ENCODE measurements around the gene FAM117A.
A peak's percentile ranks its signal among the peaks of the same experiment; 100 is the strongest.

DNA sequence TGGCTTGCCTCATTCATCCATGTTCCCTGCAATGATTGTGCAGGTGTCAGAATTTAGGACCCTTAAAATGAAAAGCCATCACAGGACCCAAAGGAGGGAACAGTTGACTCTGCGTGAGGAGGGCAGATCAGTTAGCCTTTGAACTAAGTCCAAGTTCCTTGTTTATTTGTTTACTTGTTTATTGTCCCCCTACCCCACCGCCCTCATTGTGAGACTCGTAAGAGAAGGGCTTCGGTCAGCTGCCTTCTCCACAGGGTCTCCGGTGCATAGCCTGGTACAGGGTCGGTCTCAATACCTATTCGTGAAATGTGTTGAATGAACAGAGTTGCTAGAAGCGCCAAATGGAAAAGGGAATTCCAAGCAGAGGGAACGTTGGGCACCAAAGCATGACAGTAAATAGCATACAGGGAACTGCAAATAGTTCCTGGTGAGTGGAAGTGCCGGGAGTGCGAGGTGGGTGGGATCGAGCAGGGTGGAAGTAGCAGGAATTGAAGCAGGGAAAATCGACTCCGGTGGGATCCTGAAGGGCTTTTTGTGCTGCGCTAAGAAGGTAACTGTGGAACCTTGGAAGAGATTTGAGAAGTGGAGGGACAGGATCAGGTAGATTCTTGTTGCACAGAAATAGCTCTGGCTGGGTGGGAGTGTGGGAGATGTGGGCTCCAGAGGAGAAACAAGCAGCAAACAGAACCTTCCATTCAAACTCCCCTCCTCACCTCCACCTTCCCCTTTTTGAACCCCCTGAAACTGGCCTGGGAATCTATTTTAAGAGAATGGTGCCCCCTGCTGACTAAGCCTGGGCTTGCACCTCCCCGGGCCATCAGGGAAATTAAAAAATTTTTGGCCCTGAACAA is 68.9 kb downstream of the FAM117A start:
- TF ChIP-seq, protein P1, sequence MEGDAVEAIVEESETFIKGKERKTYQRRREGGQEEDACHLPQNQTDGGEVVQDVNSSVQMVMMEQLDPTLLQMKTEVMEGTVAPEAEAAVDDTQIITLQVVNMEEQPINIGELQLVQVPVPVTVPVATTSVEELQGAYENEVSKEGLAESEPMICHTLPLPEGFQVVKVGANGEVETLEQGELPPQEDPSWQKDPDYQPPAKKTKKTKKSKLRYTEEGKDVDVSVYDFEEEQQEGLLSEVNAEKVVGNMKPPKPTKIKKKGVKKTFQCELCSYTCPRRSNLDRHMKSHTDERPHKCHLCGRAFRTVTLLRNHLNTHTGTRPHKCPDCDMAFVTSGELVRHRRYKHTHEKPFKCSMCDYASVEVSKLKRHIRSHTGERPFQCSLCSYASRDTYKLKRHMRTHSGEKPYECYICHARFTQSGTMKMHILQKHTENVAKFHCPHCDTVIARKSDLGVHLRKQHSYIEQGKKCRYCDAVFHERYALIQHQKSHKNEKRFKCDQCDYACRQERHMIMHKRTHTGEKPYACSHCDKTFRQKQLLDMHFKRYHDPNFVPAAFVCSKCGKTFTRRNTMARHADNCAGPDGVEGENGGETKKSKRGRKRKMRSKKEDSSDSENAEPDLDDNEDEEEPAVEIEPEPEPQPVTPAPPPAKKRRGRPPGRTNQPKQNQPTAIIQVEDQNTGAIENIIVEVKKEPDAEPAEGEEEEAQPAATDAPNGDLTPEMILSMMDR (conservative IDR thresholded peaks at IDR 0.05 in 1 of 2, IDR thresholded peaks at IDR 0.05 in 1 of 2; ENCODE audit: extremely low read depth in 1 of 2, insufficient read depth in 1 of 2, low read depth in 1 of 2, low read length in 2 of 2), result peak; percentile 85 to 92
- no peak for TF ChIP-seq EZH2 (IDR thresholded peaks at IDR 0.05; ENCODE audit: borderline replicate concordance, low read length)
